Fibroblast of gingiva (primary cell): ENCODE data around the gene KCNAB2.

Experiments
- DNase-seq: peaks from one replicate; pipeline ENCODE4 v3.0.0-alpha.2; 2011; ENCODE audit warnings: low read depth

Gene KCNAB2

GRCh38 chr1:6129313-6129712, 83.6 kb downstream of the KCNAB2 start:
- DNase-seq: no peak

DNA sequence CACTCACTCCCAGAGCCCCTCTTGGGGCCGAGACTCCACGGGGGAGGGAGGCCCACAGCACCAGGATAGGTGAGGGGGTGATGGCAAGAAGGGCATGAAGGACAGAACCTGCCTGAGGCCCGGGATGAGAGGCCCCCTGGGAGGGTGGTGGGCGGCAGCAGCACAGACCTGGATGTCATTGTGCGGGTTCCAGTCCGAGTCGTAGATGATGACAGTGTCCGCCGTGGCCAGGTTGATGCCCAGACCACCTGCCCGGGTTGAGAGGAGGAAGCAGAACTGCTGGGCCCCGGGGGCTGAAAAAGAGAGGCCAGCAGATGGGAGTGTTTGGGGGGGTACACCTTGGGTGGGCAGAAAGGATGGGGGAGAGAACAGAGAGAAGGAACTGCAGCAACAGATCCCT, 84.3 kb downstream of the KCNAB2 start:
- no peak for DNase-seq

DNA sequence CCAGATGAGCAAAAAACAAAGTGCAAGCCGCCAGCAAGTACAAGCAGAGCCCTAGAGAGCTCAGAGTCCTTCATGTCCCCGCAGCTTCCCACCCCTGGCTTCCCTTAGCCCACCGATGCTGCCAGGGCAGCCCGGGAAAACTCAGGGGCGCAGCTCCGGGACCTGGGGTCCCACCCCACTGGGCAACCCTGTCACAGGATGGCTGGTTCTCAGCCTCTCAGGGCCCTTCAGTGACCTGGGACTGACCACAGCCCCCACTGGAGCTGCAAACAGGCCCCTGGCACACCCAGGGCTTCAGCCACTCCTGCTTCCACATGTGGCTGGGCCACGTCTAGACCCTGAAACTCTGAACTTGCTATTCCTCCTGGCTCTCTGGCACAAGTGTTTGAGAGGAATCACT, 84.9 kb downstream of the KCNAB2 start:
- DNase-seq: no peak

- no peak for DNase-seq
These were observed 85.9 kb downstream of the KCNAB2 start for GRCh38 chr1:6131561-6131960.

DNA sequence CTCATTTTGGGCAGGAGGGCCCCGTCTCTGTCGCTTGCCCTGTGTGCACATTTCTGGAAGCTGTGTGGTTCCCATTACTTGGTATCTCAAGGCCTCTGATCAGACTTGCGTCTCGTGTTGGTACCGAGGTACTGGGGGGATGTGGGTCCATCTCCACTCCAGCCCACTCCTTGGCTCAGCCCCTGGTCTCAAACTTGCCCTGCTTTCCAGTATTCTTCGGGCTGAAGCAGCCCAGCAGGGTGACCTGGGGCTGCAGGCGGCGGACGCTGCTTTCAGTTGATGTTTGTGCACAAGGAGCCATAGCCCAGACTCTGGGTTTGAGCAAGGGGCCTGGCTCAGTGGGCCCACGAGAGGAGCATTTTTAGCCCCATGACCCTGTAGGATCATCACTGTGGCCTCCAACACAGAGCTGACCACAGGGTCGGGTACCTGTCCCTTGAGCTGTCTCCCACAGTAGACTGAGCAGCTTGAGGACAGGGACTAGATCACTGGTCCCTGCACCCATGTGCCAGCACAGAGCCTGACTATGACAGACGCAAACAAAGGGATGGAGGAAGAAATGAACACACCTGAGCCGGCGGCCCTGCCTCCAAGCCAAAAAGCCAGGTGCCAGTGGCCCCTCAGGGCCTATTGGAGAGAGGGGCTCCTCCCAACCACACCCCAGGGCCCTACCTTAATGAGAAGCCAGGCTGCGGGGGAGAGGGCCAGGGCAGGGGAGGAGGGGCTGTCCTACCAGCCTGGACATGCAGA, 87.6 kb downstream of the KCNAB2 start:
- DNase-seq: no peak

DNA sequence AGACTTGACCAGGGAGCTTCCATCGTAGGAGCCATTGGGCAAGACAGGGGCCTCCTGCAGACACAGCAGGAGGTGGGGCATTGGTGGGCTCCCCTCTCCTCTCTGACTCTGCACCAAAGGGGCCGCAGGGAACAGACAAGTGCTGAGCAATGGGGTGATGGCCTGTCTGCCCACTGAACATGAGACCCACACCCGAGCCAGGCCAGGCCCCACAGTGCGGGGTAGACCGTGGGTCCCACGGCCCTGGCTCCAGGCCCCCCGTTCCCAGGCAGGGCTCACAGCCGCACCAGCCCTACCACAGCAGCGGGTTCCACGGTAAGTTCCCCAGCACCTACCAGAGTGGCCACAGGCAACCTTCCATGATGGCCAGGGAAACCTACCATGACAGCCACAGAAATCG, 88.5 kb downstream of the KCNAB2 start:
- DNase-seq: no peak

DNA sequence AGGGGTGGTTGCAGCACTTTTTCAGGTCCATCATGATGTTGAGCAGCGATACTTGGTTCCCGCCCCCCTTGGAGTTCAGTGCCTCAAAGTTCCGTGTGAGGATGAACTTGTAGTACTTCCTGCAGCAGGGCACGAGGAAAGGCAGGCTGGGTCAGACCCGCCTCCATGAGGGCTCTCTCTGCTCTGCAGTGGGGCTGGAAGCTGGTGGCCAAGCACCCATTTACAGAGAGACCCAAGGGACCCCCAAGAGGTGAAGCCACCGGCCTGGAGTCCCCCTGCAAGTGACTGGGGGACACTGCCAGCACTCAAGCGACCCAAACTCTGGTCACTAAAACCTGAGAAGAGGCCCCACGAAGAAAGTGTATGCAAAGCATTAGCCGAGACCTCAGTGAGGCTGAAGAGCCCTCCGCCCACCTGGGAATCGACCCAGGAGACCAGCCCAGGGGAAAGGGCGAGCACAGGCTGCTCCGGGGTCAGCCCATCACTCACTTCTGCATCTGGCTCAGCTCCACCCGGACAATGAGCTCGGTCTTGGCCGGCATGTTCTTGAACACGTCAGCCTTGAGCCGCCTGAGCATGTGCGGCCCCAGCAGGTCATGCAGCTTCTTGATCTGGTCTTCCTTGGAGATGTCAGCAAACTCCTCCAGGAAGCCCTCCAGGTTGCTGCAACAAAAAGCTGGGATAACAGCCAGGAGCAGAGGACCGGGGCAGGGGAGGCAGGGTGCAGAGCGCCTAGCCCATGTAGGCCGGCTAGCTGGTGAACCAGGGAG, 89.2 kb downstream of the KCNAB2 start:
- DNase-seq: no peak

DNA sequence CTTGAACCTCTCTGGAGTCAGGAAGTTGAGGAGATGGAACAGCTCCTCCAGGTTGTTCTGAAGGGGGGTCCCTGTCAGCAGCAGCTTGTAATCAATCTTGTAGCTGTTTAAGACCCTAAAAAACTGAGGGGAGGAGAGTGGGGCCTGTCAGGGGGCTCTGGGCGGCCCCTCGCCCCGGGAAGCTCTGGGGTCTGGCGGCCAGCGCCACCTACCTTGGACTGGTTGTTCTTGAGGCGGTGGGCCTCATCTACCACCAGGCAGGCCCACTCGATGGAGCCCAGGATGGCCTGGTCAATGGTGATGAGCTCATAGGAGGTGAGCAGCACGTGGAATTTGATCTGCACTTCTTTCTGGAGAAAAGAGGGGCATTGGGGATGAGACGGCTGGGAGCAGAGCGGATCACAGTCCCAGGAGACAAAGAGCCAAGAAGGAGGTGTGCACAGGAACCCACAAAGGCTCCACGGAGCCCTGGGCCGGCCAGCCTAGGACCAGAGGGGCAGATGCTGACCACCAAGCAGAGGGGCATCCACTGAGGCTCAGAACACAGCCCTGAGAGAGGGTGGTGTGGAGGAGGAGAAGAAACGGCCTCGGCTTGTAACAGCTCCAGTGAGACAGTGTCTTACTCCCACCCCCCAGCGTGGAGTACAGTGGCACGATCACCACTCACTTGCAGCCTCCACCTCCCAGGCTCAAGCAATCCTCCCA, 91.0 kb downstream of the KCNAB2 start:
- no peak for DNase-seq

- DNase-seq: no peak
These were observed 92.1 kb downstream of the KCNAB2 start for GRCh38 chr1:6137758-6138157.

DNA sequence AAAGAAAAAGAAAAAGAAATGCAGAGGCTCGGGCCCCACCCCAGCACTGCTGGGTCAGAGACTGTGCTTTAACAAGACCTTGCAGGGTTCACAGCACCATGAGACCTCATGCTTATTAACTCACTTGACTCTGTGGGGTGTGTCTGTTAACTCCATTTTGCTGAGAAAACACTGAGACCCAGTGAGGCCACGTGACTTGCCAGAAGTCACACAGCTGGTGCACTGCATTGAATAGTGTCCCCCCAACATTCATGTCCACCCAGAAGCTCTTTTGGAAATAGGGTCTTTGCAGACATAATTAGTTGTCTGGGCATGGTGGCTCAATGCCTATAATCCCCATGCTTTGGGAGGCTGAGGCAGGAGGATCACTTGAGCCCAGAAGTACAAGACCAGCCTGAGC, 94.7 kb downstream of the KCNAB2 start:
- DNase-seq: no peak

DNA sequence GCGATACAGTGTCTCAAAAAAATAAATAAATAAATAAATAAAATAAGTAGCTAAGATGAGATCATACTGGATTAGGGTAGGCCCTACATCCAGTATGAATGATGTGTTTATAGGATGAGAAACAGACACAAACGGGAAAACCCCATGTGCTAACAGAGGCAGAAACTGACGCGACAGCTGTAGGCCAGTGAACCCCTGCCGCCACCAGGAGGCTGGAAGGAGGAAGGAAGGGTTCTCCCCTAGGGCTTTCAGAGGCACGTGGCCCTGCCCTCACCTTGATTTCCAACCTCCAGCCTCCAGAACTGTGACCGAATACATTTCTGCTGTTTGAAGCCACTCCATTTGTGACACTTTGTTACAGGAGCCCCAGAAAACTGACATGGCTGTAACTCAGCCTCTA, 95.9 kb downstream of the KCNAB2 start:
- DNase-seq: no peak

GRCh38 chr1:6142036-6142621, 96.4 kb downstream of the KCNAB2 start:
- no peak for DNase-seq

GRCh38 chr1:6142734-6143133, 97.0 kb downstream of the KCNAB2 start:
- no peak for DNase-seq

GRCh38 chr1:6143395-6143794, 97.7 kb downstream of the KCNAB2 start:
- DNase-seq: no peak

GRCh38 chr1:6144175-6144574, 98.5 kb downstream of the KCNAB2 start:
- no peak for DNase-seq

GRCh38 chr1:6144647-6145395, 99.1 kb downstream of the KCNAB2 start:
- no peak for DNase-seq

DNA sequence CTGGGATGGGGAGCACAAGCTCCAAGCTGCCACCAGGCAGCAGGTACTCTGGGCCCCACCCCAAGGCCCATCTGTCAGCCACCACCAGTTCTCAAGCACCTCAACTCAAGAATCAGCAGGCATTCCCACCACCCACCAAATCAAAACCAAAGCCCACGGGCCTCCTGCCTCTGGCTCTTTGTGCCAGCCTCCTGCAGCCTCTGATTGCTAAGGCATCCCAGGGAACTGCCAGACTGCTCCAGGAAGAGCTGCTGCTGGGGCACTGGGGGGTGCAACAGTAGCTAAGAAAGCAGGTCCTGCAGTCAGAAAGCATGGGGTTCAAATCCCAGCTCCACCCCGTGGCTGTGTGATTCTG, 99.7 kb downstream of the KCNAB2 start:
- DNase-seq: no peak

- no peak for DNase-seq
These were observed 100.2 kb downstream of the KCNAB2 start for GRCh38 chr1:6145864-6146410.

GRCh38 chr1:6148497-6149241, 103.0 kb downstream of the KCNAB2 start:
- DNase-seq: no peak

GRCh38 chr1:6149597-6149996, 103.9 kb downstream of the KCNAB2 start:
- no peak for DNase-seq
